ENCODE results near the gene CBX8.

- TF ChIP-seq, protein P1, sequence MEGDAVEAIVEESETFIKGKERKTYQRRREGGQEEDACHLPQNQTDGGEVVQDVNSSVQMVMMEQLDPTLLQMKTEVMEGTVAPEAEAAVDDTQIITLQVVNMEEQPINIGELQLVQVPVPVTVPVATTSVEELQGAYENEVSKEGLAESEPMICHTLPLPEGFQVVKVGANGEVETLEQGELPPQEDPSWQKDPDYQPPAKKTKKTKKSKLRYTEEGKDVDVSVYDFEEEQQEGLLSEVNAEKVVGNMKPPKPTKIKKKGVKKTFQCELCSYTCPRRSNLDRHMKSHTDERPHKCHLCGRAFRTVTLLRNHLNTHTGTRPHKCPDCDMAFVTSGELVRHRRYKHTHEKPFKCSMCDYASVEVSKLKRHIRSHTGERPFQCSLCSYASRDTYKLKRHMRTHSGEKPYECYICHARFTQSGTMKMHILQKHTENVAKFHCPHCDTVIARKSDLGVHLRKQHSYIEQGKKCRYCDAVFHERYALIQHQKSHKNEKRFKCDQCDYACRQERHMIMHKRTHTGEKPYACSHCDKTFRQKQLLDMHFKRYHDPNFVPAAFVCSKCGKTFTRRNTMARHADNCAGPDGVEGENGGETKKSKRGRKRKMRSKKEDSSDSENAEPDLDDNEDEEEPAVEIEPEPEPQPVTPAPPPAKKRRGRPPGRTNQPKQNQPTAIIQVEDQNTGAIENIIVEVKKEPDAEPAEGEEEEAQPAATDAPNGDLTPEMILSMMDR (IDR thresholded peaks at IDR 0.05) = peak in 1 of 6 experiments; percentile 7
- TF ChIP-seq POLR2A (IDR thresholded peaks at IDR 0.05) = no peak
Observed at GRCh38 chr17:79814974-79815835, 18.3 kb upstream of the CBX8 start.
